ENCODE data around the gene CASD1. TPM values are rescaled to one million over a fixed set of nuclear protein-coding genes. Genes with fewer than 3 reads are reported as not detected.
A peak's percentile ranks its signal among the peaks of the same experiment; 100 is the strongest.

The CASD1 gene
- total RNA-seq, 1 donor from 2014 or later: 11.6 TPM

DNA sequence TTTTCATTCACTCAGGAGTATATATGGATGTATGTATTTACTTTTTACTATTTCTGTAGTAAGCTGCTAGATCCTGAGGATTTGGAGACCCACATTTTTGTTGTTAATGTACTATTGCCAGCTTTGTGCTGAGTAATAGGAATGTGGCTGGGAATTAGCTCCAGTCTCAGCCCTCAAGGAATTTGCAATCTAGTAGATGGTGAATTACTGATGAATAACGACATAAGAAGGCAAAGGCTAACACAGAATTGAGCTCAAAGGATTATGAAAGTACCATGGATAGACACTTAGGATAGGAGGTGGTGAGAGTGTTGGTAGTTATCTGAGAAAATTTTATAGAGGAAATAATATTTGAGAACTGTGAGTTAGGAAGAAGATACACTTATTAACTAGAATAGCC is 19.9 kb downstream of the CASD1 start:
- DNase-seq (ENCODE audit: low read depth): peak; percentile 27
- H3K4me3 ChIP-seq (ENCODE audit: low read depth, low read length): no peak overlapping the region
- TF ChIP-seq CTCF (conservative IDR thresholded peaks at IDR 0.05; ENCODE audit: low read depth, low read length): no peak

- no peak overlapping the region for H3K4me3 ChIP-seq (ENCODE audit: low read depth, low read length)
- no peak for TF ChIP-seq CTCF (conservative IDR thresholded peaks at IDR 0.05; ENCODE audit: low read depth, low read length)
- no peak for DNase-seq (ENCODE audit: low read depth)
Observed at GRCh38 chr7:94530109-94530508, 20.5 kb downstream of the CASD1 start.

DNA sequence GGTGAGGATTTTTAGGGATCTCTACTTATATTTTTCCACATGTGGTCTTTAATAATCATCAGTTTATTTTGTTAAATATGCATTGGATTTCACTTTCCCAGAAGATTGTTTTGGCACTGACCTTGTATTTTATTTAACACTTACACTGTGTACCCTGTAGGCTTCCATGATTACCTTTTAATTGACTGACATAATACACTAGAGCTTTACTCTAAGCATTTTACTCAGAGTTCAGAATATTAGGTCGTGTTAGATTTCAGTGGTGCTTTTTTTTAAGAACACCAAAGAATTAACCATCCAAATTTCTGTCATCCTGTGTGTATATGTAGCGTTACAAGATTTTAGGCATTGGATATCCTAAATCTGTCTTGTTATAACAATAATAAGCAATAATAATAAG is 23.1 kb downstream of the CASD1 start:
- H3K4me3 ChIP-seq (ENCODE audit: low read depth, low read length): no peak overlapping the region
- no peak for TF ChIP-seq CTCF (conservative IDR thresholded peaks at IDR 0.05; ENCODE audit: low read depth, low read length)
- no peak for DNase-seq (ENCODE audit: low read depth)

GRCh38 chr7:94540428-94540827 is 30.8 kb downstream of the CASD1 start:
- no peak for DNase-seq (ENCODE audit: low read depth)
- no peak overlapping the region for H3K4me3 ChIP-seq (ENCODE audit: low read depth, low read length)
- no peak for TF ChIP-seq CTCF (conservative IDR thresholded peaks at IDR 0.05; ENCODE audit: low read depth, low read length)

DNA sequence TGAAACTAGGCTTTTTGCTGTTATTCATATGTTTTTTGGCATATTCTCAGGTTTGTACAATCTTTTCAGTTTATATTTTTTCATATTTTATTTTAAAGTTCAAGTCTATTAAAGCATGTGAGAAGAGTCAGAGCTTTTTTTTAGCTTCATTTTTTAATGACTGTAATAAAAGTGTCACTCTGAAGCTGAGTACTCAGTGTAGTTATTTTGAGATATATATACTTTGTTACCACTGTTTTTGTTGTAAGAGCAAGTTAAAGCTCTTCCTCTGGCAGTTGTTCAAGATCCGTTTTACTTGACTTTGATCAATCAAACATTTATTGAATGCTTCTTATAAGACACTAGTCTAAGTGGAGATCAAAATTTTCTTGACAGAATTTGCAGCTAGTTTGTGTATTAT is 37.5 kb downstream of the CASD1 start:
- TF ChIP-seq CTCF (conservative IDR thresholded peaks at IDR 0.05; ENCODE audit: low read depth, low read length): no peak
- no peak overlapping the region for H3K4me3 ChIP-seq (ENCODE audit: low read depth, low read length)
- no peak for DNase-seq (ENCODE audit: low read depth)

- H3K4me3 ChIP-seq (ENCODE audit: low read depth, low read length): no peak overlapping the region
- no peak for DNase-seq (ENCODE audit: low read depth)
- TF ChIP-seq CTCF (conservative IDR thresholded peaks at IDR 0.05; ENCODE audit: low read depth, low read length): no peak
Observed at GRCh38 chr7:94556028-94556427, 46.4 kb downstream of the CASD1 start.

GRCh38 chr7:94557215-94557614 is 47.6 kb downstream of the CASD1 start:
- DNase-seq (ENCODE audit: low read depth): no peak
- TF ChIP-seq CTCF (conservative IDR thresholded peaks at IDR 0.05; ENCODE audit: low read depth, low read length): no peak
- H3K4me3 ChIP-seq (ENCODE audit: low read depth, low read length): no peak overlapping the region

All from epithelial cell of proximal tubule (primary cell).